ENCODE results near the gene MED23.

MED23 gene

GRCh38 chr6:131642565-131642964 lies 14.5 kb upstream of the MED23 start:
- DNase-seq (ENCODE audit: low read depth, low spot score): no peak

- no peak for DNase-seq (ENCODE audit: low read depth, low spot score)
Measured at GRCh38 chr6:131641554-131641953, 13.5 kb upstream of the MED23 start.

GRCh38 chr6:131640576-131640975 lies 12.5 kb upstream of the MED23 start:
- DNase-seq (ENCODE audit: low read depth, low spot score): no peak

DNA sequence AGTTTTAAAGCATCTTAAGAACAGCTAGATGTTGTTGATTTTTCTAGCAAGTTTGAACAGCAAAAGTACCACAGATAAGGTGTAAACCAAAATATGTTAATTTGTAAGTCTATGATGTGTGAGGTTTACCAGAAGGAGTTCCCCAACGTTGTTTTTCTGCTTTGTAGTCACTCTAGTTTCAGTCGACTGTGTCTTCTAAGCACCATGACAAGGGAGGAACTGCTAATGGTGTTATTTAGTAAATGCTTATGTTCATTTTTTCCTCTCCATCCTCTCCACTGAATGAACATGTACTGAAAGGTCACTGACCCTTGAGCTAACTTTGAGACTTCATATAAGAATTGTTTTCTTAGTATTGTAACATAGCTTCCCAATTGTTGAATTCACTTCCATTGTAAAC lies 12.1 kb upstream of the MED23 start:
- no peak for DNase-seq (ENCODE audit: low read depth, low spot score)

- DNase-seq (ENCODE audit: low read depth, low spot score): no peak
Measured at GRCh38 chr6:131638013-131638412, 10.0 kb upstream of the MED23 start.

DNA sequence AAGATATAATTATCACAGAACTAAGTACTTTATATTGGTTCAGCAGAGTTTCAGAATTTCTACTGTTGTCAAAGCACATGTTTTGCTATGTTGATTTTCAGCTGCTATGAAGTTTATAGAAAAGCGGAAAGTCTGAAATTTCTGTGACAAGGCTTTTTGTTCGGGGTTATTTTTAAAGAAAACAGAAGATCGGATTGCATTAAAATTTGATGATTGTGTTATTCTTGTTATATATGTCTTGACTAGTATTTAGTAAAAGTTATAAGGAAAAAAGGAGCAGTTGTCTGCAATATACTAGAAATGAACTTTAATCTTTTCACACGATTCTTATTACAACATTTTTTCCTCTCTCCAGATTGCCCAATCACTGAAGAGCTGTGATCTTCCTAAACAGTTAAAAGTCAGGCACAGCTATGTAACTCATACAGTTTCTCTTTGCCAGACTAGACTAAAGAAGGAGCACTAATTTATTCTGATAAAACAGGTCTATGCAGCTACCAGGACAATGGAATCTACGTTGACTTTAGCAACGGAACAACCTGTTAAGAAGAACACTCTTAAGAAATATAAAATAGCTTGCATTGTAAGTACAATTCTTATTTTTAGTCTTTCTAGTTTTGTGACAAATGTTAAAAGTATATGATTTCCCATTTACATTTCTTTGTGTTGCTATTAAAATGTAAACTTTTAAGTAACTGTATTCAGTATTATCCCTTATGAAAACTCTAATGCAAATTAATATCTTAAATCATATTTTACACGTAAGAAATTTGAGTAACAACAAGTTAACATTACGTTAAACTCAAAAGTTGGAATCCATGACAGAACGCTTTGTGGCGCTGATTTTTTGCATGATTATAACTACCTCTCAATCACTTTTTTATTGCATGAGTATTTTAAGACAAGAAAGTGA lies 9.1 kb upstream of the MED23 start, which contains the start of gene ENPP3:
Gene ENPP3 (plus strand): TSS at position 423 of the 913 bp plus-strand sequence. CDS start 83 bp downstream, at position 506.
- DNase-seq (ENCODE audit: low read depth, low spot score): no peak

DNA sequence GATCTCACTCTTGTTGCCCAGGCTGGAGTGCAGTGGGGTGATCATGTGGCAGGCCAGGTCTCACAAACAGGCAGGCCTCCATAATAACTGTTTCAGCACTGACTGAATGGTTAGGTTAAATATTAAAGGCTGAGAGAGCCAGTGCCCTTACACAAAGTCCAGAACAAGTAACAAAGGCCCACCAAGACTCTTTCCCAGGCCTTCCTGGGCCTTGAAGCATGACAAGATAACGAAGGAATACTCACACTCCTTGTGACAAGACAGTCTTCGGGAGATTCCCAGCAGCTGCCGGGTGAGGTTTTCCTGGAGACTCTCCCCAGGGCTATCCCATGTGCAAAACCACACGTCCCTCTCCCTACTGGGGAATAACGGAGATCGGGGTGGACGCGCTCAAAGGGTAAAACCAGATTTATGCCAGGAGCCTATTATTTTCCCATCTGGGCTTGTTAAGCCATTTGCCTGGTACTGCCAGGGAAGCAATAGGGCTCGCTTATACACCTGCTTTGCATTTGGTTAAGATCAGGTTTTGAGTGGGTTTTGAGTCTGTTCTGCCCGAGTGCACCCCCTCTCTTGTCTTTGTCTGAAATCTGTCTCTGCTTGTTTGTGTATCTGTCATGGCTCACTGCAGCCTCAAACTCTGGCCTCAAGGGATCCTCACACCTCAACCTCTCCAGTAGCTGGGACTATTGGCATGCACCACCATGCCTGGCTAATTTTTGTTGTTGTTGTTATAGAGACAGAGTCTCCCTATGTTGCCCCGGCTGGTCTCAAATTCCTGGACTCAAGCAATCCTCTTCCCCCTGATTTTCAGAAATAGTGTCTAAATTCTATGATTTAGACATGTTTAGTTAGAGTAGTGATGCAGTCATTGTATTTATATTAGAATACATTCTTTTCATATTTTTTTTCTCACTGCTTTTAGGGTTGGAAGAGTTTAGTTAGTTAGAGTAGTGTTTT lies 7.6 kb upstream of the MED23 start:
- DNase-seq (ENCODE audit: low read depth, low spot score): no peak

DNA sequence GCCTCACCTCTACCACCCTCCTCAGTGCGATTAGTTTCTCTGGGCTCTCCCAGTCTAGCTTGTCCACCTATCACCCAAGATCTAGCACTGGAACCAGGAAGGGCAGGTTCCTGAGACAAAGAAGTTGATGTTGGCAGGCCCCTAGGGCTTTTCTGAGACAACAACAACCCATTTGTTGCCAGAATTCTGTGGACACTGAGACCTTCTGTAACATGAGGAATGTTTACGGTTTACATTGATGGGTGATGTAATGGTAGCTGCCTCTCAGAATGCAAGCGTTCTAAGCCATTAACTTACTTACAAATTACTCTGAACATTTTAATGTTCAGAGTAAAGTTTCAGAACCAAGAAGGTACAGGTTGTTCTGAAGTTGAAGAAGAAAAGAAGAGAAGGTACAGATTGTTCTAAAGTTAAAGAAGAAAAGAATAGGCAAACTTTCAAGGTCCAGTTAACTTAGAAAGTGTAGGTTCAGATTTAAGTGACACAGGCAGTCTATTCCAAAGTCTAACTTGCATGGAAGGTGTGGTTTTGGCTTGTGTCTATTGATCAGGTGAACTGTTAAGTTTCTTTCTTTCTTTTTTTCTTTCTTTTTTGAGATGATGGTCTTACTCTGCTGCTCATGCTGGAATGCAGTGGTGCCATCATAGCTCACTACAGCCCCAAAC lies 3.7 kb upstream of the MED23 start:
- DNase-seq (ENCODE audit: low read depth, low spot score): no peak

- DNase-seq (ENCODE audit: low read depth, low spot score): peak; percentile 14
Measured at GRCh38 chr6:131629651-131630050, 1.6 kb upstream of the MED23 start.

GRCh38 chr6:131628726-131629125 lies 684 bp upstream of the MED23 start:
- DNase-seq (ENCODE audit: low read depth, low spot score): no peak

DNA sequence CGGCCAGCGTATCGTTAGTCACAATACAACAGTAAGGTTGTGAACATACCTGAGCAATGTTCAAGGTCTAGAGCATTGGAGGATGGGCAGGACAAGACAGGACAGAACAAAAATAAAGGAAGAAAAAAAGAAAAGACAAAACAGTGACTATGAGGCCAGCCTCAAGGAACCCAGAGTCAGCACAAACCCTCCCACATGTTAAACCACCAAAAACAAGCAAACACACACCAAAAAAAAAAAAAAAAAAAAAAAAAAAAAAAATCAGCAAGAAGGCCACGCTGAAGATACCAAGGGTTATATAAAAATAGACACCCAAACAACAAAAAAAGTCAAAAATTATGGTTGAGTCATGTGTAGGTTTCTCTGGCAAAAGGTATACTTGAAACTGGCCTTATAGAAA lies 12.8 kb downstream of the MED23 start:
- no peak for DNase-seq (ENCODE audit: low read depth, low spot score)

DNA sequence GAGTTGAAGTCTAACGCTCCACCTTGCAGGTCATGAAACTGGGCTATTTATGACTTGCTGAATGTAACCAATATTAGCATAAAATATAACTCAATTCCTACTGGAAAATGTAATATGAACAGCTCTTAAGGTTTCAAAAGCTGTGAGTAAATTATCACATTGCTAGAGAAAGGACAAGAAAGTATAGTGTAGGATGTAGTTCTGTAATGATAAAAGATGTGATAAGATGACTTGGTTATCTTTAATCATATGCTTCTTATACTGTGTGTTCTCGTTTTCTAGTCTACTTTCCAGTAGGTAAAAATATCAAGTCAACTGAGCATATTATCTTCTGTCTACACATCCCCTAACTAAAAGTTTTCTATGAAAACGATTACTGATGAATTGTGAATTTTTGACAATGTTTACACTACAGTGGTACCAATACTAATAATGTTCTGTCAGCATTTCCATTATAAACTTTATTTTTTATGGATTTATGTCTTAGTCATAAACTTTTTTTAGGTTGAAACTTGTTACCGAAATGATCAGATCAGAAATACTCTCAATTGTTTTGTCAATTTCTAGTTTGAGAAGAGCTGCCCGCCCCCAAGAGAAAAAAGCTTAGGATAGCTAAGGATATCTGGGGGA lies 14.6 kb downstream of the MED23 start:
- no peak for DNase-seq (ENCODE audit: low read depth, low spot score)

GRCh38 chr6:131602781-131603312 lies 25.2 kb downstream of the MED23 start:
- DNase-seq (ENCODE audit: low read depth, low spot score): peak; percentile 85

DNA sequence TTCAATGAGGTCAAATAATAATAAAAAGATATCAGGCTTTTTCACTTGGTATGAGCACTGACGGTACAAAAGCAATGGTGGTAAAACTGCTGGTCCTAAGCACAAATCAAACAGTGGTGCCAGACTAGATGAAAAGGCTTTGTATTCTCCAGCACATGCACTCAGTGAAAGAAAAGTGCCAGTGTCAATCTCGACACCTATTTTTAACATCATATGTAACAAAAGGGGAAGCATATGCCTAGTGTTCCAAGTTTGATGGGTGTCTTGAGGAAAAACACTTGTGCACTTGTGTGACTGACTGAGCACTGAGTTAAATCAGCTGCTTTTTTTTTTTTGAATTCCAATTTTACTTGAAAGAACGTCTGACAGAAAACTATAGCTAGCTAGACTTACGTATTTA lies 27.3 kb downstream of the MED23 start:
- DNase-seq (ENCODE audit: low read depth, low spot score): no peak

DNA sequence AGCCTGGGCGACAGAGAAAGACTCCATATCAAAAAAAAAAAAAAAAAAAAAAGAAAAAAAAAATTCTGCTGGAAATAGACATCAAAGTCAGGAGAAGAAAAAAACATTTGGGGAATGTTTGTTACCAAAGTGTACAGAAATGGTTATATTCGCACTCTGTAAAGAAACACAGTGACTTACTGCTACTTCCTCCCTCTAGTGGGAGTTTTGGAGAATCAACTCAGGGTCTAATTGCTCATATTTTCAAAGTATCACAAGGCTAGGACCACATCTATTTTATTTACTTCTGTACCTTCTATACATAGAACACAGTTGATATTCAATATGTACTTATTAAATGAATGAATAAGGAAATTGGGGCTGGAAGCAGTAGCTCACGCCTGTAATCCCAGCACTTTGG lies 30.6 kb downstream of the MED23 start:
- no peak for DNase-seq (ENCODE audit: low read depth, low spot score)

GRCh38 chr6:131594074-131594473 lies 34.0 kb downstream of the MED23 start:
- DNase-seq (ENCODE audit: low read depth, low spot score): no peak

DNA sequence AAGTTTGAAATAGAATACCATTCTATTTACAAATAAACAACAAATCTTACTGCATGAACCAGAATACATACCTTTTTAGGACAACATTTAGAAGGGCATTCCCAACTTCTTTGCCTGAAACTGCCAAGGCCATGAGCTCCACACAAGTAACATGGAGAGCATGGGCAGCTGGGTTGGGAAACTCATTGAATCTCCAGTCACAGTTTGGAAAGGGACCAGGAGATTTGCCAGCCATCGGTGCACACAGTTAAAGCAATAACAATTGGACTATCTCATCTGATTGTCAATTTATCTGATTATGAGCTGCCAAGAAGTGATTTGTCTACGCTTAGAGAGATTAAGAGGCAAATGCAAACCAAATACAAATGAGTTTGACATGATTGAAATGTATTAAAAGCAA lies 35.1 kb downstream of the MED23 start:
- no peak for DNase-seq (ENCODE audit: low read depth, low spot score)

DNA sequence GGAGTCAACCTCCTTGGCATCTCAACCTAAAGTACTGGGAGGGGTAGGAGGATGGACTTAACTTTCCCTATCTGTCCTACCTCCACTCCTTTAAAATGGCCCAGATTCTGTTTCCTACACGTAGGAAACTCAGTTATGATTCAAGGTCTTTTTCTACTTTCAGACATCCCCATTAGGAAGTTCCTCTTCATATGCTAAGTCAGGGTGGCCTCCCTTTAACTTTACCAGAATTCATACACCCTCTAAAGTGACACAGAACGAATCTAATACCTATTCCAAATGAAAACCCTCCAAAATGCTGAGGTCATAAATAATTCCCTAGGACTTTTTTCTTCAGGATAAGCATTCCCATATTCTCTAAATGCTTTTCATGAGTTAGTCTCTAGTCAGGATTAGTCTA lies 39.4 kb downstream of the MED23 start:
- no peak for DNase-seq (ENCODE audit: low read depth, low spot score)

DNA sequence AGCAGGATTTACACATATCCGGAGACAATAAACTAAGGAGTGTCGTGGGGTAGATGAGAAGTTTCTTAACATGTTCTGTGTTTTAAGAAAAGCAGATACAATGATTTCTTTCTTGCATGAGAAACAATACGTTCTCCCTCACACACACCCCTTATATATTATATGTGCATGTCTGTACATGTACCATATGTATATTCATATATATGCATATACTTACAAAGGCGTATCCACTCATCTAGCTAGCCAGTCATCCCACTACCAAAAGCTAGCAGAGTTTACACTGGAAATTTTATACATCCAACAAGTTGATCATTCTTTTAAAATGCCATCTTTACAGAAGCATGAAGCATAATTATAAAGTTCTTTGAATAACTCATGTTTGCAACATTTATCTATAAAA lies 40.1 kb downstream of the MED23 start:
- DNase-seq (ENCODE audit: low read depth, low spot score): no peak

DNA sequence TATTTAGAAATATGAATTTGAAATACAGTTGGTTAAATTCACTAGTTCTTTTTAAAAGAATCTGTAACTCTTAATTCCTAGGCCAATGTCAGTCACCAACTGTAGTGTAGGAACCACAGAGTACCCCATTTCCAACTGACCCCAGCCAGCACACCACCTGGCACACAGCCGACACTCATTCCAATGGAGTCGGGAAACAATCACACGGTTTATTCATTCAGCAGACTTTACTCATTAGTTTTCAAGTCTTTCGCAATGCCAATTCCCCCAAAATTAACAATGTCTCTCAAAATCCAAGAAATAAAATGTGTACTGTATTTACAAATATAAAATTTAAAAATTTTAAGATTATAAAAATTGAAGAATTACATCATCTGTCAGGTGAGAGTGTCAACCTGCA lies 41.5 kb downstream of the MED23 start:
- DNase-seq (ENCODE audit: low read depth, low spot score): no peak

DNA sequence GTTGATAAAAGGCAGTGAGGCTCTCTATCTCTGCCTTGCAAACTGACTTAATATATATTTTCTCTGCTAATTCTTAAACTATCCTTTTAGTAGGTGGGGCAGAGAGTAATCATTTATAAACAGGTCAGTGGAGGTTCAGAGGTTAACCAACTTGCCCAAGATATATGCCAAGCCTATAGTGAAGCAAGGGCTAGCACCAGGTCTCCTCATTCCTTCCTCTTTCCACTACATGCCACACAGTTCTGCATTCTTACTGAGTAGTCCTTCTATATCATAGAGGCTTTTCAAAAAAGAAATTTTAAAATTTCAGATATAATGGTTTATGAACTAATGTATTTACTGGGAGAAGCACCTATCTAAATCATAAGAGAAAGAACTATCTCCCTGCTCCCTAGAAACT lies 46.5 kb downstream of the MED23 start:
- DNase-seq (ENCODE audit: low read depth, low spot score): no peak
